H9 (cell line): ENCODE results near the gene NSUN7. TPM values are rescaled to one million over a fixed set of nuclear protein-coding genes. Genes with fewer than 3 reads are reported as not detected.

Experiments
- DNase-seq: peaks from one replicate; pipeline ENCODE4 v3.0.0-alpha.2; 2017
- H2AFZ ChIP-seq: one replicate; pipeline ENCODE4 v1.6.1; 2013; ENCODE audit warnings: mild to moderate bottlenecking, low read length, control low read depth, moderate library complexity
- H2AK5ac ChIP-seq: 2 replicates; pipeline ENCODE4 v1.6.1; 2013; ENCODE audit warnings: low read length, control low read depth, mixed read lengths; ENCODE audit not compliant: insufficient read length
- H2BK120ac ChIP-seq: one replicate; pipeline ENCODE4 v1.6.1; 2013; ENCODE audit warnings: low read depth, mild to moderate bottlenecking, low read length, control low read depth, inconsistent platforms; ENCODE audit not compliant: poor library complexity, severe bottlenecking
- H2BK12ac ChIP-seq: 2 replicates; pipeline ENCODE4 v1.6.1; 2013; ENCODE audit warnings: low read length, control low read depth, mixed read lengths, low read depth; ENCODE audit not compliant: insufficient read length
- H2BK15ac ChIP-seq: 2 replicates; pipeline ENCODE4 v1.6.1; 2013; ENCODE audit warnings: low read depth, low read length, control low read depth
- H2BK20ac ChIP-seq: one replicate; pipeline ENCODE4 v1.6.1; 2013; ENCODE audit warnings: low read depth, mild to moderate bottlenecking, low read length, control low read depth, inconsistent platforms; ENCODE audit not compliant: poor library complexity, severe bottlenecking
- H2BK5ac ChIP-seq: 2 replicates; pipeline ENCODE4 v1.6.1; 2013; ENCODE audit warnings: low read length, control low read depth, mixed read lengths; ENCODE audit not compliant: insufficient read length
- H3K14ac ChIP-seq: 2 replicates; pipeline ENCODE4 v1.6.1; 2013; ENCODE audit warnings: low read length, control low read depth; ENCODE audit not compliant: insufficient read depth
- H3K18ac ChIP-seq: 2 replicates; pipeline ENCODE4 v1.6.1; 2013; ENCODE audit warnings: low read depth, mild to moderate bottlenecking, mixed read lengths, low read length, control low read depth; ENCODE audit not compliant: insufficient read length
- H3K23ac ChIP-seq: 2 replicates; pipeline ENCODE4 v1.6.1; 2013; ENCODE audit warnings: low read length, control low read depth, mixed read lengths, low read depth; ENCODE audit not compliant: insufficient read length
- H3K23me2 ChIP-seq: 2 replicates; pipeline ENCODE4 v1.6.1; 2013; ENCODE audit warnings: low read depth, mild to moderate bottlenecking, mixed read lengths, low read length, control low read depth; ENCODE audit not compliant: insufficient read length, poor library complexity, severe bottlenecking
- H3K27ac ChIP-seq: 2 replicates; pipeline ENCODE4 v1.5.1; 2013; ENCODE audit warnings: low read length, control low read depth, mixed read lengths, low read depth; ENCODE audit not compliant: insufficient read length
- H3K27me3 ChIP-seq: 2 replicates; pipeline ENCODE4 v1.6.1; 2013; ENCODE audit warnings: low read length, control low read depth, inconsistent platforms; ENCODE audit not compliant: insufficient read depth
- H3K4ac ChIP-seq: 2 replicates; pipeline ENCODE4 v1.6.1; 2013; ENCODE audit warnings: low read depth, mild to moderate bottlenecking, control low read depth, inconsistent platforms, low read length, moderate library complexity
- H3K4me1 ChIP-seq: 2 replicates; pipeline ENCODE4 v1.6.1; 2013; ENCODE audit warnings: low read length, control low read depth, inconsistent platforms; ENCODE audit not compliant: insufficient read depth
- H3K4me2 ChIP-seq: 2 replicates; pipeline ENCODE4 v1.6.1; 2013; ENCODE audit warnings: low read length, control low read depth, mixed read lengths; ENCODE audit not compliant: insufficient read length, insufficient read depth
- H3K56ac ChIP-seq: 2 replicates; pipeline ENCODE4 v1.6.1; 2013; ENCODE audit warnings: low read depth, mild to moderate bottlenecking, mixed read lengths, low read length, control low read depth; ENCODE audit not compliant: insufficient read length
- H3K79me1 ChIP-seq: 2 replicates; pipeline ENCODE4 v1.6.1; 2013; ENCODE audit warnings: low read depth, mild to moderate bottlenecking, moderate library complexity, low read length, control low read depth, inconsistent platforms; ENCODE audit not compliant: insufficient read depth, poor library complexity, severe bottlenecking
- H3K79me2 ChIP-seq: 2 replicates; pipeline ENCODE4 v1.6.1; 2013; ENCODE audit warnings: low read length, control low read depth, inconsistent platforms; ENCODE audit not compliant: insufficient read depth
- H3K9ac ChIP-seq: 2 replicates; pipeline ENCODE4 v1.6.1; 2013; ENCODE audit warnings: low read length, control low read depth, mixed read lengths; ENCODE audit not compliant: insufficient read length; ENCODE audit errors: extremely low read depth
- H3K9me3 ChIP-seq: one replicate; pipeline ENCODE4 v1.6.1; 2013; ENCODE audit warnings: low read depth, low read length, inconsistent platforms; ENCODE audit not compliant: control insufficient read depth
- H3T11ph ChIP-seq: one replicate; pipeline ENCODE4 v1.6.1; 2013; ENCODE audit warnings: mild to moderate bottlenecking, low read length, control low read depth, inconsistent platforms
- H4K20me1 ChIP-seq: one replicate; pipeline ENCODE4 v1.6.1; 2013; ENCODE audit not compliant: control insufficient read depth, insufficient read length, insufficient read depth
- H4K5ac ChIP-seq: 2 replicates; pipeline ENCODE4 v1.6.1; 2013; ENCODE audit warnings: low read depth, mild to moderate bottlenecking, mixed read lengths, low read length, control low read depth; ENCODE audit not compliant: insufficient read length
- H4K8ac ChIP-seq: replicated peaks from 2 replicates; pipeline ENCODE4 v1.6.1; 2013; ENCODE audit warnings: low read length, control low read depth, mixed read lengths, low read depth; ENCODE audit not compliant: insufficient read length
- H4K91ac ChIP-seq: 2 replicates; pipeline ENCODE4 v1.6.1; 2013; ENCODE audit warnings: low read depth, mild to moderate bottlenecking, moderate library complexity, mixed read lengths, low read length, control low read depth; ENCODE audit not compliant: insufficient read length
- H3K27ac Mint-ChIP-seq, 3 experiments: 2 replicates in 2 of 3; 3 replicates in 1 of 3; pipeline ENCODE4 v1.8.0; 2020 to 2021; ENCODE audit warnings: mixed read lengths in 3 of 3, mild to moderate bottlenecking in 1 of 3, moderate library complexity in 1 of 3
- H3K27me3 Mint-ChIP-seq: 2 replicates; pipeline ENCODE4 v1.8.0; 2021; ENCODE audit warnings: low read depth, mild to moderate bottlenecking, moderate library complexity, mixed read lengths
- H3K36me3 Mint-ChIP-seq, 3 experiments: 2 replicates in 2 of 3; 3 replicates in 1 of 3; pipeline ENCODE4 v1.8.0; 2020 to 2021; ENCODE audit warnings: low read depth in 3 of 3, mixed read lengths in 3 of 3; ENCODE audit not compliant: insufficient read depth in 1 of 3
- H3K4me1 Mint-ChIP-seq, 2 experiments: 2 replicates each; pipeline ENCODE4 v1.8.0; 2020; ENCODE audit warnings: mixed read lengths in 2 of 2
- H3K4me3 Mint-ChIP-seq, 2 experiments: 2 replicates in 1 of 2; 3 replicates in 1 of 2; pipeline ENCODE4 v1.8.0; 2020 to 2021; ENCODE audit warnings: mild to moderate bottlenecking in 2 of 2, mixed read lengths in 2 of 2, moderate library complexity in 1 of 2
- H3K9me3 Mint-ChIP-seq, 2 experiments: 2 replicates in 1 of 2; 3 replicates in 1 of 2; pipeline ENCODE4 v1.8.0; 2020; ENCODE audit warnings: mild to moderate bottlenecking in 2 of 2, mixed read lengths in 2 of 2, moderate library complexity in 1 of 2
- CTCF ChIP-seq: fragments of 200-600 bp; sonication (generic); conservative IDR thresholded peaks from 3 replicates; pipeline ENCODE4 v1.8.0; 2021; ENCODE audit warnings: antibody characterized with exemption, mild to moderate bottlenecking
- WGBS: extraction: QIAGEN DNeasy Blood & Tissue Kit; methylation state at CpG from one replicate; pipeline ENCODE4 v1.1.7; 2013; ENCODE audit warnings: missing lambda C conversion rate, low lambda C conversion rate, mixed read lengths; ENCODE audit not compliant: insufficient read length; ENCODE audit errors: extremely low coverage; 5-methylcytosine and 5-hydroxymethylcytosine counted together
- total RNA-seq: library from RNA; stranded (reverse); gene quantifications from 2 replicates; pipeline ENCODE4 v1.2.1, GENCODE V29; 2021

Gene NSUN7
- total RNA-seq, 1 experiment from 2014 or later: 15.9 TPM

- no peak overlapping the region; a peak in 2 of 7 replicates for H3K27ac Mint-ChIP-seq
- no peak overlapping the region for H3K4me3 Mint-ChIP-seq
- H3K27ac ChIP-seq: no peak overlapping the region
- H3K18ac ChIP-seq: no peak overlapping the region
- H3K79me2 ChIP-seq: no peaks in the 10 kb centered on the region
- H3T11ph ChIP-seq: no peak overlapping the region
- no peak overlapping the region for H2BK20ac ChIP-seq
- no peaks in the 10 kb centered on the region for H3K9me3 Mint-ChIP-seq
- no peak overlapping the region for H2BK12ac ChIP-seq
- H3K4ac ChIP-seq: no peak overlapping the region
- no peaks in the 10 kb centered on the region for H3K36me3 Mint-ChIP-seq
- H2AK5ac ChIP-seq: no peak overlapping the region
- no peaks in the 10 kb centered on the region for H4K20me1 ChIP-seq
- no peaks in the 10 kb centered on the region for H3K27me3 Mint-ChIP-seq
- H2AFZ ChIP-seq: no peak overlapping the region
- H2BK15ac ChIP-seq: no peak overlapping the region
- no peaks in the 10 kb centered on the region for H3K27me3 ChIP-seq
- no peak overlapping the region for H3K14ac ChIP-seq
- no peak overlapping the region for H4K5ac ChIP-seq
- no peak overlapping the region for H4K8ac ChIP-seq
- no peak overlapping the region for H3K56ac ChIP-seq
- no peak overlapping the region for H3K23ac ChIP-seq
- no peak for TF ChIP-seq CTCF
- H3K9ac ChIP-seq: no peak overlapping the region
- H2BK120ac ChIP-seq: no peak overlapping the region
- no peaks in the 10 kb centered on the region for H3K4me1 ChIP-seq
- no peaks in the 10 kb centered on the region for H3K9me3 ChIP-seq
- no peaks in the 10 kb centered on the region for H3K23me2 ChIP-seq
- H3K4me1 Mint-ChIP-seq: peaks cover 3 to 6% of the 10 kb centered on the region in 2 experiments; a peak in 3 of 4 replicates
- no CpG with 5 or more reads among the region's 7 CpGs for WGBS
- H3K4me2 ChIP-seq: no peak overlapping the region
- no peak for DNase-seq
- no peak overlapping the region for H2BK5ac ChIP-seq
- H4K91ac ChIP-seq: no peak overlapping the region
- no peaks in the 10 kb centered on the region for H3K79me1 ChIP-seq
These were observed 16.0 kb upstream of the NSUN7 start for GRCh38 chr4:40733752-40734151.
